NCI-H82 treated with DMSO at 0.1 percent for 48 hours (cell line): ENCODE results near the gene SYK.
"Not testable (repeated sequence)": the region's sequence is repeated elsewhere in the genome, so short reads cannot be mapped to it uniquely, and the experiment has no call there.

ENCODE experiments used
- DNase-seq: peaks from one replicate; lab custom pipeline; 2025; ENCODE audit not compliant: unreplicated experiment; lab: John Stamatoyannopoulos, UW

Gene SYK

DNA sequence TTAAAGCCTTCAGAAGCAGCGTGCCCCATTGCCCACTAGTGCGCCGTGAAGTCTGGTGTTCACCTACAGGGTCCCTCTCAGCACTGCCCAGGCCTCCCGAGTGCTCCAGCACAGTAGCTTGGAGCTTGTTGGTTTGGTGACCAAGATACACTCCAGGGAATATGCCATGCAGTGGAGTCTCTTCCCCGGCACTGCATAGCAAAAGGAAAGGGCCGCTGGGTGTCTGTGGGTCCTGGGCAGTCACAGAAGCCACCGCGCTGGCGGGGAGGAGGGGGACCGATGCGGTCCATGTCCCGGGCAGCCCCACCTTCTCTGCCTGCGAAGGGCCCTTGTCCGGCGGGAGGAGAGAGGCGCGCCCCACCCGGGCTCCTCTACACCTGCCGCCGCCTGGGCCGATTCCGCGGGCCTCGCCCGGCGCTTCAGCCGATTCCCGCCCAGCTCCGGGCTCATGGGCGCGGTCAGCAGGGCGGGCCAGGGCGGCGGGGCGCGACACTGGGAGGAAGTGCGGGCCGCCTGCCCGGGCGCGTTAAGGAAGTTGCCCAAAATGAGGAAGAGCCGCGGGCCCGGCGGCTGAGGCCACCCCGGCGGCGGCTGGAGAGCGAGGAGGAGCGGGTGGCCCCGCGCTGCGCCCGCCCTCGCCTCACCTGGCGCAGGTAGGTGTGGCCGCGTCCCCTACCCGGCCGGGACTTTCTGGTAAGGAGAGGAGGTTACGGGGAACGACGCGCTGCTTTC lies at the start of gene SYK:
TSS of gene SYK (plus strand) at position 579 of the 732 bp plus-strand sequence. CDS start 42,080 bp downstream, outside the sequence.
- no peak for DNase-seq

DNA sequence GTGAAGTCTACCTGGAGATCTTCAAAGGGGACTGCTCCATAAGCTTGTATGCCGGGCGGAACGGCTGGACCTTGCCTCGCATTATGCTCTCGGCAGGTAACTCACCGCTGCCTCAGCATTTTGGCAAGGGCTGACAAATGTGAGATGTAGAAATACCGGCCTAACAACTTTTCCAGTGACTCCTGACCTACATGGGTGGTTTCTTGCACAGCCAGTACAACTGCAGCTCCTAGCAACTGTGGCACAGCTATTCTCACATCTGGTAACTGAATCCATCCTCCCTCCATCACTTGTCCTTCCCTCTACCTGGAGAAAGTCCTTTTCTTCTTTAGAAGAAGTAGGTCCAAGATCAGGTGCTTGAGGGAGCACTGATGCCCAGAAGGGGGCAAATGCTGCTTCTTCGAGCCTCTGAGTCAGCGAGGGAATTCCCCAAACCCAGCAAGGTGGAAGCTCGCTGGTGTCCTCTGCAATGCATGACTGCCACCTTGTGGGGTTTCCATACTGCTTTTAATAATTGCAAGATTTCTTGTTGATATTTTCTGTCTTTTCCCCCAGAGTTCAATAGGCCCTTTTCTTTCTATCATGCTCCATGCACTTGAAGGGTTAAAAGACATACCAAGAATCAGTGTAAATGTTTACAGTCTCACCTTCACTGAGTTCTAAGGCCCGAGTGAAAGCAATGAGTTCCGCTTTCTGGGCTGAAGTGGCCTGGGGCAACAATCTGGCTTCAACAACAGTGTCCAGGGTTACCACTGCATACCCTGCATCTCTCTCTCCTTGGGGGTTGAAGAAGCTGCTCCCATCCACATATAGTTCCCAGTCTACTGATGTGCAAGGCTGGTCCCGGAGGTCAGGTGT lies 45.9 kb upstream of the SYK start:
- not testable (repeated sequence) for DNase-seq

DNA sequence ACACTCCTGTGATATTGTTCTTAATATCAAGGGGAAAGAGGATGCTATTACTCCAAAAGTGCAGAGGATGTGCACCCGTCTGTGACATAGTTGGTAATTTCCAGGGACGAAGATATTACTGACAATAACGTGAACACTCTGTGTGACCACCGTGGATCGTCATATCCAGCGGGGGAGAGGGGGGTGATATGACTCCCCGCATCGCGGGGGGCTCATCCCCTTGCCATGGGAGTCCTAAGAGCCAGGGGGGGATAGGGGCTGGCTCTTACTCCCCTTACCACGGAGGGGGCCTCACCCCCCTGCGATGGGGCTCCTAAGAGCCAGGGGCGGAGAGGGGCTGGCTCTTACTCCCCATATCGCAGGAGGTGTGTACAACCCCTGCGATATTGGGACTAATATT lies 41.0 kb upstream of the SYK start:
- not testable (repeated sequence) for DNase-seq

DNA sequence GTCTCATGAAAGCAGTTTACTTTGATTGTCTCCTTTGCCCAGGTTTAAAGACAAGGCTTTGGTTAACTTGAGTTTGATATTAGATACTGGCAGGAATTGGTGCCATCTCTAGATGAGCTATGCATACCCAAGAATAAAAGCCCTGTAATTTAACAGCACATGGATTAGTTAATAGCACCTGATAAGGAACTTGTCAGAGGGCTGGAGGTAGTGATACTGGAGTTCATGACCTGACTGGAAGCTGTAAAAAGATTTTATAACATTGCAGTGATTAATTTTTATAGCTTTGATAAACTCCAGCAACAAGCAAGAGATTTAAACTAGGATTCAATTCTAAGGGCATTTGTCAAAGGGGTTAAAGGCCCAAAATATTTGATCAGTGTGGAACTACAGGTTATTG lies 34.9 kb upstream of the SYK start:
- DNase-seq, result no peak

DNA sequence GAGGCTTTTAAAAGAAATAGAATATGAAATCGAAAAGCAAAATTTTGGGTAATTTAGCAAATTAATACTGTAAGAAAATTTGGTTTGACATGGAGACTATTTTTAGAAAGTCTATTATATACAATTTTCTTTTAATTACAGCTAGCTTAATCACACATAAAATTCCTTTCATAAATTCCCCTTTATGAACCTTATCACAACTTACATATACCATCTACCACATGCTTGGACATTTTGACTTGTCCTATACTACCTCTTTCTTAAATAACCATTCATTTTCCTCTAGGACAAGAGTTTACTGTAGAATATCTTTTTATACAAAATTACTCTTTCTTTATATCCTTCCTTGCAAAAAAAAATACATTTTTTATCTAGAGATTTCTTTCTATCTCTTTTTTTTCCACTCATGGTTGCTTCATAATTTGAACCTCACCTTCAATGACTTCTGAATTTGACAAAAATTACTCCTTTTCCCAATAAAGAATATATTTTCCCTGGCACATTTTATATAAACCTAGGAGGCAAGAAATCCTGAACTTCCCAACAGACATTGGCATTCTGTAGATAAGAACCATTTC lies 34.0 kb upstream of the SYK start:
- no peak for DNase-seq

DNA sequence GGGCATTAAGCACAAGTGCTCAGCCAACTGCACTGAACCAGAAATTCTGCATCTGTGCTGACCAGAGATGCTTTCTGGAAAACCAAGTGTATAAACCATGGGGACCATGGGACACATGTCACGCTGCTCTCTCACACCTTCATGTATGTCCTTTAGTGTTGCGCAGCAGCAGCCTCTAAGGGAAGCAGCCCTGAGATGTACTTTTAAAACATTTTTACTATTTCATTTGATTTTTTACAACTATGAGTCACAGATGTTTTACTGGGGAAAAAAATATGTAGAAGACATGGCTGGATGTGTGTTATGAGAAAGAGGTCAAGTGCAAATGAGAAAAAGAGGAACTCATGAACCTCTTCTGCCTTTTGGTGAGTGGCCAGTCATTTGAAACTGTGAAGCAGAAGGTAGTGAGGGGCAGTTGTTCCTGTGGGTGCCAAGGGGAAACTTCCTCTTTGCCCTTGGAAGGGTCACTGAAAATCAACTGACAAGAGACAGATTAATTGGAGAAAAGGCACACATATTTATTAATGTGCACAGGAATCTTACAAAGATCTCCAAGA lies 31.4 kb upstream of the SYK start:
- DNase-seq, result no peak

DNA sequence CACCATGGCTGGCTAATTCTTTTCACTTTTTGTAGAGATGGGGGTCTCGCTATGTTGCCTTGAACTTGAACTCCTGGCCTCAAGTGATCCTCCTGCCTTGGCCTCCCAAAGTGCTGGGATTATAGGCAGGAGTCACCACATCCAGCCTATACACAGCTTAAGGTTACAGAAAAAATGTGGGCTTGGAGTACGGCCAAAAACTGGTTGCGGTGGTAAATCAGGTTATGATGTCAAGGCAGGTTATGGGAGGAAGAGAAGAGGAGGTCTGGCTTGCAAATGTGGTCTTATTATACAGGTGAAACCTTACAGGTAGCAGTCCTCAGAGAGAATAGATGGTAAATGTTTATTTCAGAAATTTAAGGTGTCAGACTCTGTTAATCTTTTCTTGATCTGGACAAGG lies 30.7 kb upstream of the SYK start:
- DNase-seq, result no peak

DNA sequence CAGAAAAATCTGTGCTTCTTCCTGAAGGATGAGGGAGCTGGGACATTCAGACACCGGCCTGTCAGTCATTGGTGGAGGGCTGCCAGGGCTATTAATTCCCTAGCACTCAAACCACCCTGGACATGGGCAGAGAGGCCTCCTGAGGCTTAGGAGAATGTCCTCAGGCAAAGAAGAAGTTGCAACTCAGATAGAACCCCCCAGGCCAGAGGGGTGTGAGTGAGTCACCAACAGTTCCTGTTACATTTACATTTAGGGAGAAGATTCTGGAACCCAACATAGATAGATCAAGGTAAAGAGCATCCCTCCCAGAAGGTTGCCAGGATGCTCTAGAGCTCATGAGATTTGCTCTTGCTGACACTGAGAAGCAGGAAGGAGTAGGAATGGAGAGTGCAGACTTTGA lies 29.2 kb upstream of the SYK start:
- DNase-seq, result no peak

DNA sequence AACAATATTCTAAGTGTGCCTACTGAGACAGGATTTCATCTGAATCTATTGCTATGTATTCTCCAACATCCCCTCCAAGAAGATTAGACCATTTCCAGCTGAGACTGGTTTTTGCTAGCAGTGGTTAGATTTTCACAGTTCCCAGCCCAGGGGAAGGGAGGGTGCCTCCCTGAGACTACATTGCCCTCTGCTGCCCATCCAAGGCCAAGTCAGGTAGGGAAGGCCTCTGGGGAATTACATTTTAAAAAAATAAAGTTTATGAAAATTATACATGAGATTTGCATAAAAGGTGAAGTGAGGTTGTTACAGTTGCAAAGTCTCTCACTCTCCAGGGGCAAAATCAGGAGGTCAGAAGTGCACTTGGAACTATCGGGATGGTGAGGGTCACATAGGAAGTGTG lies 28.0 kb upstream of the SYK start:
- no peak for DNase-seq

DNA sequence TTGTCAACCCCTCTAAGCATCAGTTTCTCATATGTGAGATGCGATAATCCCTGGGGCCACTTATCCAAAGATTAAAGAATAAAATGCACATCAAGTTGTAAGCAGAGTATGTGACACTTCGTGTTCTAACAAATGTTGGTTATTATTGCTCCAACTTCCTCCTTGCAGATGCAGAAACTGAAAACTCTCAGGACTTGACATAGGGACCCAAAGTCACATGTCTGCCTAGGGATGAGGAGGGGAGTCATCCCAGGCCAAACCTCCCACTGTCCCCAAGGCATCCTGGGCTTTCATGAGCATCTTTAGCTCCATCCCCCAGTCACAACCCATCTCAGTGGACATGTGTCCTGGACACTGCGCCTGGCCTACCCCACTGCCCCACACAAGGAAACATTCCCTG lies 27.5 kb upstream of the SYK start:
- DNase-seq, result no peak

DNA sequence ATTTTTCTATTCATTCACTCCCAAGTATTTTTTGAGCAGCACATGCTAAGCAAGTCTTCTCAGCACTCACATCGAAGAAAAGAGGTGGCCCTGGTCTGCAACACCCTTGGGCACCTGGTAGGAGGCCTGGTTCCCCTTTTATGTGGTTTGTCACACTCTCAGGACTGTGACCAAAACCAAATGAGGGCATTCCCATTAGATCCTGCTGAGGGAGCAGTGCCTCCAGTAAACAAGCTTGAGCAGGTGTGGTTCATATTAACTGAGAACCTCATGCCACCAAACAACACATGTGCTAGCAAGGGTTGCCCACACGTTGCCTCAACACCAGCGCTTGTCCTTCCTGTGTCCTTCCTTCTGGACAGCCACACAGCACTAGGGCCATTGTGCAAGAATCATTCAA lies 26.9 kb upstream of the SYK start:
- DNase-seq, result no peak

DNA sequence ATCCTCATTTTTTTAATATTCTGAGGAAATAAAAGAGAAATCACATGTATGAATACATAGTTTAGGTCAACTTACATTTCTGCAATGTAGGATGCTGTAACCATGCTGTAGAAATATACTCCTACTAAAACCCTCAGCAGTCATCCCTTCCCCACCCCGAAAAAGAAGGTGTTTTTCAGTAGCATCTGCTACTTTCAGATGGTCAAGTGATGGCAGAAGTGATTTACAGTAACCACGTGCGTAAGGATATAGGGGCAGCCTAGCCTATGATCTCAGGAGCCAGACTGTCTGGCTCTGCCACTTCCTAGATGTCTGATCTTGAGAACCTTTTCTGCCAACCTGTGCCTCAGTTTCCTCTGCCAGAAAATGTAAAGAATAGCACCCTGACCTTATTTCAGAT lies 26.0 kb upstream of the SYK start:
- no peak for DNase-seq

DNA sequence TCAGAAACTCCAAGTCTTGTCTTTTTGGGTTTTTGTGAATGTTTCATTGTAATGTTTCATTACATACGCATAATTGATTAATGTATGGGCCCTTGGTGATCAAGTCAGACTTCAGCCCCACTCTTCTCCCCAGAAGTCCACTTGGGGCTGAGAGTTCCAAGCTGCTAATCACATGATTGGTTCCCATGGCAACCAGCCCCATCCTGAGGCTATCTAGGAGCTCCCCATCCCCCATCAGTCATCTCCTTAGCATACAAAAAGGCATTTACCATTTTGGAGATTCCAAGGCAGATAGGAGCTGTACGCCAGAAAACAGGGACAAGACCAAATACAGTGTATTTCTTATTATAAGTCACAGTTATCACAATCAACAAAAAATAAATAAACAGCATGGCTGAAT lies 22.9 kb upstream of the SYK start:
- no peak for DNase-seq

DNA sequence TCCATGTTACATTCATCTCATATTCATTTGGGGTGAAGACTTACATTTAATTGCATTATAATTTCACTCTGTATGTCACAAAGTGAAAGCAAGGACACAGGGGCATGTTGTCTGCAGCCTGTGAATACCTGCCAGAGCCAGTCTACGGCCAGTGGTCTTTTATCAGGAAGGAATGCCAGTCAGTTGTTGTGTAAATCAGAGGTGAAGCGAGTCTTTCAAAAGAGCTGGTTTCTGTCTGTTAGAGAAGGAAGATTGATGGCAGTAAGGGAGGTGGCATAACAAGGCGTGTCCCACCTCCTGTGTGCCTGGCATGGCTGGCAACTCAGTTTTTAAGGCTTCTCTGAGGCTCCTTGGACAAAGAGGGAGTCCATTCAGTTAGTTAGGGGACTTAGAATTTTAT lies 18.1 kb upstream of the SYK start:
- DNase-seq, result no peak

DNA sequence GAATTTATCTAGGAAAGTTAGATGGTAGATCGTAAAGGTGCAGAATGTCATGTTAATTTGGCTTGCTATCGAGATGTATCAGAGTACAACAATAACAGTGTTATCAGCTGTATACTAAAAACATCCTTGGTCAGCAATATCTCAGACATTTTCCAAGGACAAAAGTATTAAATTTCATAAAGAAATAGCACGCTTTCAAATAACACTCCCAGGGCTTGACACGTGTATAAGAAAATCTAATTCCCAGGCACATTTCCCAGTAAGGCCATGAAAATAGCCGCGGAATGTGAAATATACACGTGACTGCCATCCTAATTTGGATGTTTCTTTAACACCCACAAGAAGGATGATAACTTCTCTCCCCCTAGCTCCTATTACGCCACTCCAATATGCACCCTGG lies 17.7 kb upstream of the SYK start:
- no peak for DNase-seq

DNA sequence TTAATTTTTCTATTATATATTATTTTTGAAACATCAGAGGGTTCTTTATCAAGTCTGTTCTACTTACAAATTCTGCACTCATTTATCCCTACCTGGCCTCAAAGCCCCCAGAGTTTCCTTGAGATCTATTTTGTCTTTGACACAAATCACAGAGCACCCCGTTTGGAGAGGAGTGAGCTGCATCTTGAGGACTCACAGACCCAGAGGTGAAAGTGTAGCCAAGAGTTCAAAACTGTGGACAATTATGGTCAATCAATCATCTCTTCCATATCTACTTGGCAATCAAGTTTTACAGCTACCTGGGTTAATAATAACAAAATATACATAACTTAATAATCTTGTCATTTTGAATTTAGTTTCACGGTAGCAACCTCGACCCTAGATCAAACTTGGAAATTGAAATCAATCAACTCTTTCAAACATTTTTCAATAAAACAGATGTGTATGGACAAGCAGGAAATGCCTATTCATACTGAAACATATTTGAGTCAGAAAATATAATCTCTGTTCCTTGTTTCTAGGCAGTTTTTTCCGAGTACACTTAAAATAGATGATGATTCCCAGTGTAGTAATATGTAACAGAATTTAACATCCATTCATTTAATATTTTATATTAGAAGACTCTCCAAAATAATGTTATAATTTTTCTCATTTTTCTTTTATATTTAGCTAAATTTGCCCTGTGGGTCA lies 13.7 kb upstream of the SYK start:
- no peak for DNase-seq

DNA sequence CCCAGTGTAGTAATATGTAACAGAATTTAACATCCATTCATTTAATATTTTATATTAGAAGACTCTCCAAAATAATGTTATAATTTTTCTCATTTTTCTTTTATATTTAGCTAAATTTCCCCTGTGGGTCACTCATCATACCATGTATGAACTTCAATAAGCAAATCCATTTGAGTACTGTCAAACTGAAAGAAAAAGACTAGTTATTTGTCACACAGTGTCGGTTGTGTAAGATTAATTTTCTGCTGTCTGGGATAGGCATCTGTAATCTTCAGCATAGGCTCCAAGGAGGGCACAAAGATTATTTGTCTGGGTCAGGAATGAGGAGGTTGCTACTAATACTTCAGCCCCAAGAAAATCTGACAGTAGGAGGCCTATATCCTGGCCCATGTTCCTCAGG lies 13.1 kb upstream of the SYK start:
- not testable (repeated sequence) for DNase-seq

DNA sequence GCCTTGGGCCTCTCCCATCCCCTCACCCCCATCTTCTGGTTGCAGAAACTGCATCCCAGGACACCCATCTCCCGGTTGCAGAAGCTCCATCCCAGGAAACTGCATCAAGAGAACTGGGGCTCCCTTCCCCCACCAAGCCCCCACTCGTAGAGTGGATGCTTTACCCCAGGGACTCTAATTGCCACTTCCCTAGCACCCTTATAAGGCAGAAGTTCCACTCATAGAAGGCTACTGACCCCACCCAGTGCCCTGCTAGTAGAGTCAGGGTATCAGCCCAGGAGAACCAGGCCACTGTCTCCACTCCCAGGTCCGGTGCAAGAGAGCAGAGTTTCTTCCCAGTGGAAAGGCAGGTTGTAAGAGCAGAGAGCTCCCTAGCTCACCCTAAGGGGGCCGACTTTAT lies 12.2 kb upstream of the SYK start:
- no peak for DNase-seq

DNA sequence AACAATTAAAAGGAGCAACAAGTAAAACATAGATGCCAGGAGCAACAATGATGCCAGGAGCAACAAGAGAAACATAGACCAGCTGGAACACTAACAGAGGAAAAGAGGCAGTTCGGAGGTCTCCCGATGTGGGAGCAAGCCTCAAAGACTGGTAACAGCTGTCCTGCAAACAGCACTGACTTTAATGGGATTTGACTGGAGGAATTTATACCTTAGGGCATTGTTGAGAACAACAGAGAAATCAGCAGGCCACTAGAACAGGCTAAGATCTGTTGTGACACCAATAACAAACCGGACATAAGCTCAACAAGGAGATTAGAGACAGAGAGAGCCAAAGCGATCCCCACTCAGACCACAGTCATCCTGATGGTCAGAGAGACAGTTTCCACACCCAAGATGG lies 11.8 kb upstream of the SYK start:
- peak; percentile 72 for DNase-seq

DNA sequence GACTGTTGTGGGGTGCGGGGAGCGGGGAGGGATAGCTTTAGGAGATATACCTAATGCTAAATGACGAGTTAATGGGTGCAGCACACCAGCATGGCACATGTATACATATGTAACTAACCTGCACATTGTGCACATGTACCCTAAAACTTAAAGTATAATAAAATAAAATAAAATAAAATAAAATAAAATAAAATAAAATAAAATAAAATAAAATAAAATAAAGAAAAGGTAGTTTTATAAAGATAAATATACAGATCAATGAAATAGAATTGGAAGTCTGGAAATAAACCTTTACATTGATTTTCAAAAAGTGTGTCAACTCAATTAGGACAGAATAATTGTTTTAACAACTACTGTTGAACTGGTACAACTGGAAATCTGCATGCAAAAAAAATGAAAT lies 8.6 kb upstream of the SYK start:
- not testable (repeated sequence) for DNase-seq

DNA sequence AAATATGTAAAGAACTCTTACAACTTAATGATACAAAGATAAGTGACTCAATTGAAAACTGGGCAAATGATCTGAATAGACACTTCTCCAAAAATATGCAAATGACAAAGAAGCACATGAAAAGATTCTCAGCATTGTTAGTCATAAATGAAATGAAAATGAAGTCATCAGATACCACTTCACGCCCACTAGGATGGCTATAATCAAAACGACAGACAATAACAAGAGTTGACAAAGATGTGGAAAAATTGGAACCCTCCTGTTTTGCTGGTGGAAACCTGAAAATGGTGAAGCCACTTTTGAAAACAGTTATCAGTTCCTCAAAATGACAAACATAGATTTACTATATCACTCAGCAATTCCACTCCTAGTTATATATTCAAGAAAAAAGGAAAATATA lies 7.9 kb upstream of the SYK start:
- no peak for DNase-seq
